ENCODE measurements around the gene VOPP1.

VOPP1 gene

DNA sequence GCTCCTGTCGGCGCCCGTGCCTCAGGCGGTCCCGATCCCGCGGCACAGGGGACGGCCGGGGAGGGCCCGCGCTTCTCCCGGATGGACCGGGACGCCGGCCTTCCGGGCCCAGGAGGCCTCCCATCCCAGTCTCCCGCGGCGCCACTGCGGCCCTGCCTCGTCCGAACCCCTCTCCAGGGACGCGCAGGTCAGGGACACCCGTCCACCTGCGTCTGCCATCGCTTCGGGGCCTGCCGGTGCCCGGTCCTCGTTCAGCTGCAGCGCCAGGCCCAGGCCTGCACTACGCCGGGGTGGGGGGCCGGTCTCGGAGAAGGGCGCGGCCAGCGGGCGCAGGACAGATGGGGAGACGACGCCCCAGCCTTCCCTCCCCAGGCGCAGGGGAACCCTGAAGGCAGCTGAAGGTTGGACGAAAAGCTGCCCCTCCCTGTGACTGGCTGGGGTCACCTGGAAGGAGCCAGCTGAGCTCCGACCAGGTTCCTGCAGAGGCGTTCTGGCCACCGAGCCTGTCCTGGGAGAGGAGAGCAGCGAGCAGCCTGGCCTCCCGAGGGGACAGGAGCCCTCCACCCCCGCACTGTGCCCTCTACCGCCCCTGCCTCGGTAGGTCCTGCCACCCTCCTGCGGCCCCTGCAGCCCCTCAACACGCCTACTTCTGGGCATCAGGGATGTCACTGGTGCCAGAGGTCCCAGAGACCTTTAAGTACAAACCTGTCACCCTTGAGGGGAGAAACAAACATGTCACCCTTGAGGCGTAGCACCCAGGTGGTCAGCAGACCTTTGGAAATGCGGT, 122.9 kb downstream of the VOPP1 start:
- H3K4me3 ChIP-seq (replicated peaks in 1 of 2; ENCODE audit: low read depth in 2 of 2, low read length in 2 of 2), result no peak overlapping the region
- DNase-seq (ENCODE audit: low read depth in 2 of 2), result no peak
- no peak for TF ChIP-seq CTCF (IDR thresholded peaks at IDR 0.05; ENCODE audit: low read depth, low read length)

DNA sequence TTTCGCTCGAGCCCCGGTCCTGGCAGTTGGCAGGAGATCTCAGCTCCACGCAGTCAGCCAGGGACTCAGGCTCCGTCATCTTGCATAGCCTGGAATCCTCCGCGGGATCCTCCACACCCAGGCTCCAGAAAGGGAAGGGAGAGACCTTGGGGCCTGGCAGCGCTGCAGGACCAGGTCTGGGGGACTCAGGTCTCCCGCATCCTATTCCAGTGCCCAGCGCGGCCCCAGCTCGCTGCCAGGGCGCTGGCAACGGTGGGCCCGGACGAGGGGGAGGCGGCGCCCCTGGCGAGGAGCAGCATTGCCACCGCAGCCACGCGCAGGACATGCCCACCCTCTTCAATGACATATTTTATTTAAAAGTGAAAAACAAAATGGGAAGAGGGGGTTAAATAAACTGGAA, 123.8 kb downstream of the VOPP1 start:
- no peak for TF ChIP-seq CTCF (IDR thresholded peaks at IDR 0.05; ENCODE audit: low read depth, low read length)
- DNase-seq (ENCODE audit: low read depth in 2 of 2), result no peak

DNA sequence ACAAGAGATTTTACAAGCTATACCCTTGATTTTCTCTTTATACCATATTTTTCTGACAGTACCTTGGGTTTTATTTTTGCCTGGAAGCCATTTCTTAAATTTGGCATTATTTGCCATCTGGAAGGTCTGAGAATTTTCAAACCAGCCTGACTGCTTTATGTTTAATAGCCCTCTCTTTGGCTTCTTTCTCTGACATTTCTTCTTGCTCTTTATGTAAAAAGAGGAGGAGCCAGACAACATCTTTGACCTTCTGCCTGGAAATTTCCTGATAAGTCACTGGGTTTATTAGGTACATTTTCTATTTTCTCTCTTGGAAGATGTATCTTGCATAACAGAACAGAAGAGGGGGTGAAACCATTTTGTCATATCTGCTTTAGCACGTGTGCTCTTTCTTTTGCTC, 127.5 kb downstream of the VOPP1 start:
- no peak overlapping the region for H3K4me3 ChIP-seq (replicated peaks in 1 of 2; ENCODE audit: low read depth in 2 of 2, low read length in 2 of 2)
- DNase-seq (ENCODE audit: low read depth in 2 of 2), result no peak
- TF ChIP-seq CTCF (IDR thresholded peaks at IDR 0.05; ENCODE audit: low read depth, low read length), result no peak

More for the DNA sequence above, 123.8 kb downstream of the VOPP1 start:
- H3K4me3 ChIP-seq (replicated peaks in 1 of 2; ENCODE audit: low read depth in 2 of 2, low read length in 2 of 2), result no peak overlapping the region

GRCh38 chr7:55441774-55442522, 130.4 kb downstream of the VOPP1 start:
- no peak overlapping the region for H3K4me3 ChIP-seq (replicated peaks in 1 of 2; ENCODE audit: low read depth in 2 of 2, low read length in 2 of 2)
- no peak for TF ChIP-seq CTCF (IDR thresholded peaks at IDR 0.05; ENCODE audit: low read depth, low read length)
- peak; percentile 58 to 76 for DNase-seq (ENCODE audit: low read depth in 2 of 2)

GRCh38 chr7:55441002-55441401, 131.3 kb downstream of the VOPP1 start:
- no peak for TF ChIP-seq CTCF (IDR thresholded peaks at IDR 0.05; ENCODE audit: low read depth, low read length)
- DNase-seq (ENCODE audit: low read depth in 2 of 2), result no peak
- H3K4me3 ChIP-seq (replicated peaks in 1 of 2; ENCODE audit: low read depth in 2 of 2, low read length in 2 of 2), result no peak overlapping the region

- no peak for TF ChIP-seq CTCF (IDR thresholded peaks at IDR 0.05; ENCODE audit: low read depth, low read length)
- H3K4me3 ChIP-seq (replicated peaks in 1 of 2; ENCODE audit: low read depth in 2 of 2, low read length in 2 of 2), result no peak overlapping the region
- DNase-seq (ENCODE audit: low read depth in 2 of 2), result no peak
Observed at GRCh38 chr7:55440040-55440690, 132.1 kb downstream of the VOPP1 start.

Measured in cardiac fibroblast (primary cell).